Measurements from ENCODE around the gene SEMA7A.
"Not testable (repeated sequence)": the region's sequence is repeated elsewhere in the genome, so short reads cannot be mapped to it uniquely, and the experiment has no call there.

SEMA7A gene

GRCh38 chr15:74399511-74400312 is 34.0 kb downstream of the SEMA7A start:
- peak in 1 of 2 donors; percentile 44 for DNase-seq (ENCODE audit: low read depth in 2 of 2)

- no peak for DNase-seq (ENCODE audit: low read depth in 2 of 2)
Measured at GRCh38 chr15:74399100-74399499, 34.7 kb downstream of the SEMA7A start.

GRCh38 chr15:74398183-74398582 is 35.6 kb downstream of the SEMA7A start:
- DNase-seq (ENCODE audit: low read depth in 2 of 2): no peak

DNA sequence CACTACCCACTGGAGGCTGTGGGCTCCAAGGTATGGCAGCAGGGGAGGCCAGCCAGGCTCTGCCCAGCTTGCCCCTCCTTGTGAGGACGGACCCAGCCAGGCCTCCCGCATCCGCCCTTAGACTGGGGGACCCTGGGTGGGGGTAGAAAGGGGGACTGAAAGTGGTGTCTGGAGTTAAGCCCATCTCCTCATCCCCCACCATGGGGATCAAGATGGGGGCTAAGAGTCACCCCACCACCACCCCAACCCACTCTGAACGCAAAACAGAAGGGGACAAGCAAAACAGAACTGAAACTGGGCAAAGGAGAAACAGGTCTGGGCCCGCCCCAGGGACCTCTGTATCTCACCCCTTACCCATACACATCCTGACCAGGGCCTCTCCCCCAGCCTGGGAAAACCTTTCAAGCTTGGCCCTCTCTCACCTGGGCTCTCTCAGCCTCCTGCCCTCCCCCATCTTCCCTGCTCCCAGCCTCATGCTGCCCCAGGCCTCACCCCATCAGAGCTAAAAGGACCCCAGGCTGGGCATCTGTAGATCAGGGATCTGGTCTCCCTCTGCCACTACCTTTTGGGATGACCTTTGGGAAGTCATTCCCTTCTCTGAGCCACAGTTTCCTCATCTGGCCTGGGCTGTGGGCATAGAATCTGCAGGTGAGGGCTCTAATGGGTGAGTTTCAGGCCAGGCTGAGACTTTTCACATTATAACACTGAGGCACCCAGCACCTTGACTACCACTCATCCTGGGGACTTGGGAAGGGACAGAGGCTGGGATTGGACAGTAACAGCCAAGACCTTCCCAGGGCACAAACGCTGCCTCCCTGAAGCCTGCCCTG is 36.3 kb downstream of the SEMA7A start:
- DNase-seq (ENCODE audit: low read depth in 2 of 2): no peak

DNA sequence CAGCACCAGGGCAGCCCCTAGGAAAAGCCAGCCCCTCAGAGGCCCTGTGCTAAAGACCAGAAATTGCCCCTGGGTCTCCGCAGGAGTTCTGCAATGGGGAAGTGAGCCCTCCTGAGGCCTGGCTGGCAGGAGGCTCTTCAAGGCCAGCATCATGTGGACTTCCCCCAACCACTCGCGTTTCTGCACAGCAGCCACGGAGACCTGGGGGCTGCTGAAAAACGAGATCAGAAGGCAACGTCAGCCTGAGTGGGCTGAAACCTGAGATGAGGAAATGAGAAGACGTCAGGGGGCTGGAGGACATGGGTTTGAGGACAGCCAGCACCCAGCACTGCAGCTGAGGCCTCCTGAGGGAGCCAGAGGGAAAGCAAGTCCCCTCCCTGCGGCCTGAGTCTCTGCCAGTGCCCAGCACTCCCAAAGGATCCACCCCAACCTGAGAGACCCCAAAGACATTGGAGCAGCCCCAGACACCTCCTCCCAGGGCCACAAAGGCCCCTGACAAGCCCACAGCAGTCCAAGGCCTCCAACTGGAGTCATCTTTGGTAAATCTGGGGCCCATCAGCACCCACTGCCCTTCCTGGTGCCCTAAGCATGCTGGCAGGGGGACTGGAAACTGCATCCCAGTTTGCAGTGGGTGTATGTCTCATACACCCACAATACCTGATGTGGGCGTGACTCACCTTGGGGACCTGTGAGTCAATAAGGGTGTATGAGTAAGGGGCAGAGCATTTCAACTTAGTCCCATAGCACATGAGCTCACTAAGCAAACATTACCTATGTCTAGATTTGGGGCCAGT is 37.1 kb downstream of the SEMA7A start:
- DNase-seq (ENCODE audit: low read depth in 2 of 2): peak in 1 of 2 donors; percentile 54

- DNase-seq (ENCODE audit: low read depth in 2 of 2): no peak
Measured at GRCh38 chr15:74396146-74396438, 37.7 kb downstream of the SEMA7A start.

GRCh38 chr15:74395319-74396145 is 38.2 kb downstream of the SEMA7A start:
- DNase-seq (ENCODE audit: low read depth in 2 of 2): no peak

DNA sequence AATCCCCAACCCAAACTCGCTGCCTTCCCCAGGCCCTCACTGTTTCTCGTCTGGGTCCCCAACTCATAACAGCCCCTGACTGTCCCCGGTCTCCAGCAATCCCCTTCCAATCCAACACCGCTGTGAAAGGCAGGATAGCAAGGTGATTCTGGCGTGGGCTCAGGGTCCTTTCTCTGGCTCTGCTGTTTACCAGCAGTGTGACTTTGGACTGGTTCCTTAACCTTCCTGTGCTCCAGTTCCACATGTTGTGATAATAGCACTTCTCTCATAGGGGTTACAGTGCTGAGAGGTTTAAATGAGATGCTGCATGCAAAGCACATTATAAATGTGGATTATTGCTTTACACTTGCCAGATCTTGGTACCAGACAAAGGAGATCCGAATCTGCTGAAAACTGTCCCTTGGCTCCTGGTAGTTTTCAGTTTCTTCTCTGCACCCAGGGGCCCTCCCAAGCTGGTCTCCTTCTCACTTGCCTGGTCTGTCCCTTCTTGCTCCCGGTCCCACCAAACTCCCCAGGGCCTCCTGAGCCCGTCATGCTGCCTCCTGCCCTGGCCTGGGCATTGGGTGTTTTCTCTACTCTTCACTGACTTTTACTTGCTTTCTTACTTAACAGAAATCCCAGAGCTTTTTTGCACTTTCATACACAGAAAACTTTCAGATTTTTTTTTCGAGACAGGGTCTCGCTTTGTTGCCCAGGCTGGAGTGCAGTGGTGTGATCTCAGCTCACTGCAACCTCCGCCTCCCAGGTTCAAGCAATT is 39.5 kb downstream of the SEMA7A start:
- no peak for DNase-seq (ENCODE audit: low read depth in 2 of 2)

GRCh38 chr15:74393423-74393822 is 40.3 kb downstream of the SEMA7A start:
- no peak for DNase-seq (ENCODE audit: low read depth in 2 of 2)

DNA sequence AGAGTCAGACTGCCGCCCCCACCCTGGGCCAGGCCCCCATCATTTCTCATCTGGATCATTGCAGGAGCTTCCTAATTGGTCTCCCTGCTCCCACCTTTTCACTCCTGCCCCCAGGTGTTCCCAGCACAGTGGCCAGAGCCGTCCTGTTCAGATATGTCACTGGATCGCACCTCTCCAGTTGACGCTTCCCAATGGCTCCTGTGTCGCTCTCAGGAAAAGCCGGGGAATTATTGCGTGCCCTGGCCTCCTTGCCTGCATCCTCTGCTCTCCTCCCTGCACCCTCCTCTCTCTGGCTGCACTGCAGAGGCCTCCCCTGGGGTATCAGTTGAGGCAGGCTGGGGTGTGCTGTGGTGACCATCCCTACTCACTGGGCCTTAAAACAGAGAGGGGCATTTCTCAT is 40.9 kb downstream of the SEMA7A start:
- DNase-seq (ENCODE audit: low read depth in 2 of 2): no peak

DNA sequence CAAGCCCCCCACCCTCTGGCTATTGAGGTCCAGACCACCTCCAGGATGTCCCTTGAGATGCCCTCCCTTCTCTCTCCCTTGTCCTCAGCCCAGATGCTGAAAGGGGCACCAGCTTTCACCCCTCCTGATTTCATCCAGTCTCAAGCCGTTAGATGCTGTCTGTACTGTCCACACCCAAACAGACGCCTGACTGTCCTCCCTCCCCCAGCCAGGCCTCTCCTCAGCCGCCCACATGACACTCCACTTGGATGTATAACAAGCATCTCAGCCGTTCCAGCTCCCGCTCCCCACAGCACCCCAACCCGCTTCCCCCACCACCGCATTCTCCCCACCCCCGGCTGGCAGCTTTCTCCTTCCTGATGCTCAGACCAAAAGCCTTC is 41.3 kb downstream of the SEMA7A start:
- no peak for DNase-seq (ENCODE audit: low read depth in 2 of 2)

DNA sequence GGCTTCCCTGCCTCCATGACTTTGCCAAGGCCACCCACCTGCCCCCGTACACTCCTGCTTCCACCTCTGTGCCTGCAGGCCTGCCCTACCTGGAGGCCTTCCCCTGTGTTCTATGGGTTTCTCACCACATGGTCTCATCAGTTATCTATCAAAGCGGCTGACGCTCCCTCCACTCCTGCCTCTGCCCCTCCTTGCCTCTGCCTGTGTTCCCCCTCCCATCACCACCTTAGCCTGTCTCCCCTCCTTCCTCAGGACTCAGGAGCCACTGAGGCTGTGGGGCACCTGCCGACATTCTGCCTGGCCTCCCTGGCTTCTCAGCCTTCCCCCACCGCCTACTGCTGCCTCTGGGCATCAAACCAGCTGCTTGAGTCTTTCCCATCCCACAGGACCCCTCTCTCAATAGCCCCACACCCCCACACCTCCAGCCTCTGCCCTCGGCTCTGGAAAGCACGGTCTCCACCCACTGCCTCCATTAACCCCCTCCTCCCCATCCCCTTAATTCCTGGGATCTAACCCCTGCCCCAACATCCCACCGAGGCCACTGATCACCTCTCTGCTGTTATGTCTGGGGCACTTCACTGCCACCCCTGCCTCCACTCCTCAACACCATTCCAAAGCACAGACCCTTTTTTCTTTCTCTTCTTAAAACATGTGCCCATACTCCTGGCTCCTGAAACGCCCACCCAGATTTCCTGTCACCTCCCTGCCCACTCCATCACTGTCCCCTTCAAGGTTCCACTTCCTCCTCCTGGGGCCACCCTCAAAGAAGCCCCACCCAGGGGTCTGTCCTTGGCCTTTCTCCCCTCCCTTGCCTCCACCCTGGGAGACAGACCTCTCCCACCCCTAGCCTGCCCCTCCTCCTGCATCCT is 41.9 kb downstream of the SEMA7A start:
- no peak for DNase-seq (ENCODE audit: low read depth in 2 of 2)

DNA sequence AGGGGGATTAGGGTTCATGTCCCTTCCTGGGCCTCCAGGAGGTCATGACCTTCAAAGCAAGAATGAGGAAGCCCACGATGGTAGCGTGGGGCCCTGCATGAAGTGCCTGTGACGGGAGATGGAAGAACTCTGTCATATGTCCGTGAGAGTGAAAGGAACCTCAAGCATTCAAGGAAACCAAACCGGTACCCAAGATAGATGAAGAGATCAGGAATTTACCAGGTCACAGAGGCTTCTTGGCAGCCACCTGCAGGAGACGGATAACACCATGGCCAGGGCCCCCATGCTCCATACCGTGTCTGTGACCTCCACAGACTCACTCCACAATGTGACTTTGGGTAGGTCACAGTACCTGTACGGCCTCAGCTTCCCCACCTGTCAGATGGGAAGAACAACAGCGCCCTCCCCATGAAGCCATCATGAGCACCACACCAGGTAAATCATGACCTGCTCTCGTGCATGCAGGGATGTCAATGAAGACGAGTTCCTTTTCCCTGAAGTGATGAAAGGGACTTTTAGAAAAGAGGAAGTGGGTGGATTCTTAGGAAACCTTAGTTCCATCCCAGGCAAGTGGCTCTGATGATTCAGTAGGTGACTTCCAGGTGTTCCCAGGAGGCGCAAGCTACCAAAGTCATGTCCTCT is 43.0 kb downstream of the SEMA7A start:
- no peak for DNase-seq (ENCODE audit: low read depth in 2 of 2)

- DNase-seq (ENCODE audit: low read depth in 2 of 2): not testable (repeated sequence)
Measured at GRCh38 chr15:74390049-74390646, 43.6 kb downstream of the SEMA7A start.

DNA sequence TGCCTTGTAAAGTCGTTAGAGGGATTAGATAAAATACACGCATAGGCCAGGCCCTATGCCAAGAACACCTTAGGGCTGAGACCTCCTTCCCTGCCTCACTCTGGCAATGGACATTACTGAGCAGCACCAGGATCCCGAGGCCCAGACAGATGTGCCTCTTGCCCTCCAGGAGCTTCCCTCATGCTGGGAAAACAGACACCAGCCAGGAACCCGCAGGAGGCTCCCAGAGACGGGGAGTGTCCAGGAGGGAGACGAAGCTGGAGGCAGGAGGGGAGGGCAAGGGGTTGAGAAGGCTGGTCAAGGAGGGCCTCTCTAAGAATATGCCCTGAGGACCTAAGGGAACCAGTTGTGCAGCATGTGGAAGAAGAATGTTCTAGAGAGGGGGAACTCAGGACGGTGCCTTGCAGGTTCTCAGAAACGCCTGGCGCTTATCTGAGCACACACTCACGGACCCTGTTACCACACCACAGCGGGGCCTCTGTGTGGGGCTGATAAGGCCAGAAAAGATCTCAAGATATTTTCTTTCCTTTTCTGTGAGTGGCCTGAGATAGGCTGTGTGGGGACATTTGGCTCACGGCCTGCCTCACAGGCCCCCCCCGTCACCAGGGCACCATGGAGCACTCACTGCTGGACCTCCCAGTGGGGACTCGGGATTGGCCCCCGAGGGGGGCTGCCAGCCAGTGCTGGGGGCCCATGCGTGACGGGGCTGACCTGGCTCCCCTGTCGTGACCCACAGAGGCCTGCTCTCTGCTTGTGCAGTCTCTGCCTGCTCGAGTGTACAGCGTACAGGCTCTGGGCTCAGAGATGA is 44.3 kb downstream of the SEMA7A start:
- DNase-seq (ENCODE audit: low read depth in 2 of 2): no peak

DNA sequence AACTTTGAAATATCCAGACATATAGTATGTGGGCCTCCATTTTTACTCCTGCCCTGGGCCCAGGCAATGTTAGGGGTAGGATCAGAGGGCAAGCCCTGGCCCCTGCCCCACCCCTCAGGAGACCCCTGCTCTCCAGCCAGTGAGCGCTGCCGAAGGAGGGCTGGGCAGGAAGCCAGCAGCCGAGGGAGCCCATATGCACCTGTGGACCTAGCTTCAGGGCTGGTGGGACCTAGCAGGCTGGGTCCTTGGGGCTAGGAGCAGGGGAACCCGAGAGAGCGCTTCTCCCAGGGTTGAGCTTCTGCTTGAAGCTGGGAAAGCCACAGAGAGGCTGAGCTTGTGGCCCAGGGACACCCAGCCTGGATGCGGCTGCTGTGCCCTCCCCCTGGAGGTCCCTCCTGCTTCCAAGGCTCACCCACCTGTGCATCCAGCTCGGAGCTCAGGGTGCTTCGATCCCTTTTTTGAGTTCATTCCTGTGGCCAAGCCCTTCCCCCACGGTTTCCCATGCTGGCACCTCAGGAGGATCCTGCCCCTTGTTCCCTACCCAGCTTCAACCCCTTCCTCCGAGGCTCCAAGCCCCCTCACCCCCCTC is 45.3 kb downstream of the SEMA7A start:
- DNase-seq (ENCODE audit: low read depth in 2 of 2): no peak

DNA sequence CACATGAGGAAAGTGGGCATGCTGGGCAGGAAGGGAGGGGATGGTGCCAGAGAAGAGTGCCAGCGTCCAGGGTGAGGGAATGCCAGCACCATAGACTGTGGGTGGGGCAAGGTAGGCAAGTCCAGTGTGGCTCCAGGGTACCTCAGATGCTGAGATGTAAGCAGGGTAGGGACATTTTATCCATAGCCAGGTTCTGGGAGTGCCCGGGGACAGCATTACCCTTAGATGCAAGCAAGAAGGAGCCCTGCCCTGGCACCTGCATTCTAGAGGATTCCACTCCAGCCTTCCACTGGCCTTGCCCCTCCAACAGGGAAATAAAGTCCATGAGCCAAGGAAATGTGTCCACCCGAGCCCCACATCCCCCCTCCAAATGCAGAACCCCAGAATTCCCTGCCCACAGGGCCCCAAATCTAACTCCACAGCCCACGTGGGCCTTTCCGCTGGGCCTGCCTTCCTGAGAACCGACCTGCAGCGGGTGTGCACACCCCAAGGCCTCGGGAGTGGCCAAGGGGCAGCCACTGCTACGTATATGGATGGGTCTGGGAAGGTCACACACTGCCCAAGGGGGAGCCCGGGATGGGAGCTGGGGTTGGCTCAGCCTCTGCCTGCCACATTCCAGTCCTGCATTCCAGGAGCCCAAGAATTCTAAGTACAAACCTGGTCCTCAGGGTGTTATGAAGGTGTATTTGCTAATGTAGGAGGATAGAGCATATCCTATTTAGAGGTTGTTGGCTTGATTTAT is 46.0 kb downstream of the SEMA7A start:
- DNase-seq (ENCODE audit: low read depth in 2 of 2): no peak
